Uterus (tissue), 2 donors: ENCODE results near the gene CMC2.

ENCODE experiments used
- CTCF ChIP-seq, 4 experiments: fragments of 200-600 bp in 2 of 4; fragments of 450-650 bp in 2 of 4; sonication (generic) in 2 of 4; IDR thresholded peaks; one replicate each; pipeline ENCODE4 v1.5.1; 2016 to 2019; ENCODE audit warnings: antibody characterized with exemption in 4 of 4, mild to moderate bottlenecking in 2 of 4, moderate library complexity in 1 of 4
- POLR2A ChIP-seq, 2 donors: fragments of 450-650 bp; IDR thresholded peaks; one replicate each; pipeline ENCODE4 v1.6.1; 2016; ENCODE audit warnings: antibody characterized with exemption in 2 of 2, mild to moderate bottlenecking in 1 of 2, moderate library complexity in 1 of 2

DNA sequence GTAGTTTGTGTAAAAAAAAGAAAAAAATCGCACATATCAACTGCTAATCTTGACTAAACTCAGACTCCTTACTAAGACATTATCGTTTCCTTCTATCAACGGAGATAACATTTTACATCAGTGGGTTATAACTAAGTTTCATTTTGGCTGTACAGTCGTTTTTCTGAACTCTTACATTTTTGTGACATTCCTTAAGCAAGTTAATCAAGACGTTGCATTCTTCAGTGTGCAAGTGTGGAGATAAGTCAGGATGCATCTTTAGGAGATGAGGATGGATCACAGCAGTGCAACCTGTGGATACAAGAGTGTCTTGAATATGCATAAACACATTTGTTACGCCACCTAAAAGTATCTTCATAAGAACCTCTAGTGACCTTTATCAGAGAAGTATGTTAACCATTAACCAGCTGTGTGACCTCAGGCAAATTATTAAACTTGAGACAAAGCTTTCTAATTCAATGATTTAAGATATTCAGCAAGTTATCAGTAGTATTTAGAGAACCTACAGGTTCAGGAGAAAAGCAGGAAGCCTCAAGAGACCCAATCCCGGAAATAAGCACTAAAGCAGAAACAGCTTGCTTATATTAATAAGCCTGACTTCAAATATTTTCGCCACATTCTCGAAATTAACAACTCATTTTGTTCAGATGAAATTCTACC is 9.4 kb downstream of the CMC2 start:
- TF ChIP-seq POLR2A (IDR thresholded peaks at IDR 0.05), result no peak
- TF ChIP-seq CTCF (IDR thresholded peaks at IDR 0.05), result no peak
